Heart right ventricle (tissue), 16 donors: ENCODE data around the gene CADPS2. TPM values are rescaled to one million over a fixed set of nuclear protein-coding genes. Genes with fewer than 3 reads are reported as not detected.

Source experiments
- ATAC-seq, 8 donors: fragments of 200-7000 bp; cut with Tn5 transposase; one replicate each; pipeline ENCODE4 v1.9.1; 2020; ENCODE audit warnings: mild to moderate bottlenecking in 8 of 8, moderate library complexity in 8 of 8, moderate number of reproducible peaks in 1 of 8
- DNase-seq, 2 donors: peaks; one replicate each; pipeline ENCODE4 v3.0.0-alpha.2; 2020
- H3K27ac ChIP-seq, 10 donors: fragments of 200-600 bp; sonication (generic) in 2 of 10; one replicate each; pipeline versions ENCODE4 v1.5.0 to v1.8.0; 2020 to 2022; ENCODE audit warnings: mild to moderate bottlenecking in 3 of 10
- H3K27me3 ChIP-seq, 7 donors: fragments of 200-600 bp; one replicate each; pipeline ENCODE4 v1.8.0; 2021 to 2022; ENCODE audit warnings: mild to moderate bottlenecking in 2 of 7
- H3K36me3 ChIP-seq, 9 donors: fragments of 200-600 bp; sonication (generic) in 1 of 9; one replicate each; pipeline versions ENCODE4 v1.5.0 to v1.8.0; 2020 to 2022; ENCODE audit warnings: mild to moderate bottlenecking in 2 of 9
- H3K4me1 ChIP-seq, 9 donors: fragments of 200-600 bp; sonication (generic) in 1 of 9; one replicate each; pipeline versions ENCODE4 v1.5.0 to v1.8.0; 2020 to 2022; ENCODE audit warnings: mild to moderate bottlenecking in 4 of 9
- H3K4me3 ChIP-seq, 10 donors: fragments of 200-600 bp; sonication (generic) in 2 of 10; one replicate each; pipeline versions ENCODE4 v1.5.0 to v1.8.0; 2020 to 2022; ENCODE audit warnings: mild to moderate bottlenecking in 7 of 10, moderate library complexity in 2 of 10
- H3K9me3 ChIP-seq, 11 donors: fragments of 200-600 bp in 10 of 11; sonication (generic) in 2 of 11; one replicate each; pipeline versions ENCODE4 v1.5.0 to v1.8.0; 2013 to 2022; ENCODE audit warnings: mild to moderate bottlenecking in 2 of 11, control low read depth in 1 of 11, moderate library complexity in 1 of 11
- CTCF ChIP-seq, 9 donors: fragments of 200-600 bp; sonication (generic) in 2 of 9; IDR thresholded peaks; one replicate each; pipeline versions ENCODE4 v1.5.0 to v1.8.0; 2021 to 2022; ENCODE audit warnings: antibody characterized with exemption in 9 of 9, mild to moderate bottlenecking in 5 of 9, moderate library complexity in 1 of 9
- WGBS, 2 donors: extraction: QIAGEN DNeasy Blood & Tissue Kit; methylation state at CpG; one replicate each; pipeline ENCODE4 v1.1.7; 2013; ENCODE audit warnings: inconsistent platforms in 1 of 2; 5-methylcytosine and 5-hydroxymethylcytosine counted together
- intact Hi-C, 10 donors: fragments of 100-400 bp; cut with DNase I; formaldehyde crosslinking; loops; one replicate each; pipeline versions ENCODE4 v1.11.1 to v1.14.2; 2022
- polyA plus RNA-seq, 2 donors: library from polyadenylated mRNA; stranded (reverse); fragments of 200-250 nt; gene quantifications; one replicate each; pipeline ENCODE4 v1.2.3, GENCODE V29; 2013
- total RNA-seq, 10 donors: library from RNA; stranded (reverse); fragmentation: NEBNext Ultra II Directional in 3 of 10; extraction: Animal tissue kit (Norgen Biotek cat#: 25700) in 3 of 10; gene quantifications; one replicate each; pipeline versions ENCODE4 v1.2.1 to v1.2.4, GENCODE V29; 2021 to 2023
- donor health status: Arrhythmogenic right ventricular cardiomyopathy.
- donor health status: ischemic (EF 13 %, LVEDD 7.1; RV severe dilation, severe dysfunction).
- donor health status: healthy with polysubstance abuse.
- donor health status: DM: no; HTN: yes; CAD: no.
- donor health status: DM: no; HTN: no; CAD: no.
- donor health status: ischemic (EF 25% LVEDD 6.9; RV normal size, moderate dysfunction).
- donor health status: ischemic (EF 25% LVEDD 5.7; RV mildly dilated, moderate dysfunction).
- donor health status: healthy.
- donor health status: DM: yes; HTN: yes; CAD: no.
- donor health status: Ischemic cardiomyopathy.
- donor health status: ischemic (EF 35%, LVEDD 5.7; RV mildly dilated, moderate dysfunction).
- donor health status: nonischemic (EF 11% LVEDD 7.7; RV severe dilation, severe dysfunction).
- donor health status: DM: yes; HTN: yes; CAD: no.
- donor health status: PGD.
- donor health status: ischemic (EF 29% LVEDD 5.4; RV normal size, mild dysfunction).
- donor health status: nonischemic (EF 23%, LVEDD 6.1; RV moderate dilation, normal function).

CADPS2 gene
- total and polyA plus RNA-seq, 12 donors = 3.6 to 25.7 (median 6.6) TPM

GRCh38 chr7:122913608-122914007 lies 27.3 kb upstream of the CADPS2 start:
- no peaks in the 10 kb centered on the region for H3K9me3 ChIP-seq
- 83 to 91% methylated on average over 15 of the region's 15 CpGs for WGBS, 2 donors
- TF ChIP-seq CTCF (IDR thresholded peaks at IDR 0.05) = no peak
- ATAC-seq (no peak), DNase-seq (no peak)
- no peaks in the 10 kb centered on the region for H3K27me3 ChIP-seq
- intact Hi-C loops = no loop called here
- H3K4me3 ChIP-seq = no peak overlapping the region
- no peaks in the 10 kb centered on the region for H3K36me3 ChIP-seq
- no peaks in the 10 kb centered on the region for H3K4me1 ChIP-seq
- H3K27ac ChIP-seq = no peak overlapping the region

- TF ChIP-seq CTCF (IDR thresholded peaks at IDR 0.05) = no peak
- DNase-seq (no peak), ATAC-seq (no peak)
- no peak overlapping the region for H3K27ac ChIP-seq
- WGBS, 2 donors = 71 to 88% methylated on average over 5 of the region's 5 CpGs
- H3K27me3 ChIP-seq = no peaks in the 10 kb centered on the region
- H3K4me3 ChIP-seq = no peak overlapping the region
- intact Hi-C loops = loop anchor here in 1 of 10 donors (5.0 kb wide), 1 partner anchor 1519 kb away; no protein-coding TSS in a partner anchor
- no peaks in the 10 kb centered on the region for H3K4me1 ChIP-seq
- no peaks in the 10 kb centered on the region for H3K9me3 ChIP-seq
- H3K36me3 ChIP-seq = no peaks in the 10 kb centered on the region
Observed at GRCh38 chr7:122902751-122903495, 16.7 kb upstream of the CADPS2 start.

GRCh38 chr7:122901250-122901649 lies 15.0 kb upstream of the CADPS2 start:
- no peak overlapping the region for H3K4me3 ChIP-seq
- DNase-seq (no peak), ATAC-seq (no peak)
- H3K4me1 ChIP-seq = no peaks in the 10 kb centered on the region
- H3K27ac ChIP-seq = no peak overlapping the region
- no peak for TF ChIP-seq CTCF (IDR thresholded peaks at IDR 0.05)
- intact Hi-C loops = loop anchor here in 1 of 10 donors (5.0 kb wide), 1 partner anchor 1521 kb away; no protein-coding TSS in a partner anchor
- no peaks in the 10 kb centered on the region for H3K27me3 ChIP-seq
- 56 to 67% methylated on average over 3 of the region's 3 CpGs for WGBS, 2 donors
- no peaks in the 10 kb centered on the region for H3K9me3 ChIP-seq
- H3K36me3 ChIP-seq = no peaks in the 10 kb centered on the region

- Histone ChIP-seq H3K4me1 (no peaks in the 10 kb centered on the region), H3K4me3 (no peak overlapping the region), H3K27me3 (peaks cover 0 to 3% (median 0%) of the 10 kb centered on the region in 7 donors), H3K27ac (no peak overlapping the region), H3K9me3 (no peaks in the 10 kb centered on the region), H3K36me3 (no peaks in the 10 kb centered on the region)
- DNase-seq (no peak), ATAC-seq (no peak)
- 55 to 59% methylated on average over 2 of the region's 2 CpGs for WGBS, 2 donors
- intact Hi-C loops = loop anchor here in 1 of 10 donors (10.0 kb wide), 1 partner anchor 258 kb away; no protein-coding TSS in a partner anchor
- no peak for TF ChIP-seq CTCF (IDR thresholded peaks at IDR 0.05)
Observed at GRCh38 chr7:122896509-122896908, 10.2 kb upstream of the CADPS2 start.
